Measurements from ENCODE around the gene IMPA2. TPM values are rescaled to one million over a fixed set of nuclear protein-coding genes. Genes with fewer than 3 reads are reported as not detected.

IMPA2 gene
- total and polyA plus RNA-seq, 7 donors = 61.4 to 342 (median 196) TPM

DNA sequence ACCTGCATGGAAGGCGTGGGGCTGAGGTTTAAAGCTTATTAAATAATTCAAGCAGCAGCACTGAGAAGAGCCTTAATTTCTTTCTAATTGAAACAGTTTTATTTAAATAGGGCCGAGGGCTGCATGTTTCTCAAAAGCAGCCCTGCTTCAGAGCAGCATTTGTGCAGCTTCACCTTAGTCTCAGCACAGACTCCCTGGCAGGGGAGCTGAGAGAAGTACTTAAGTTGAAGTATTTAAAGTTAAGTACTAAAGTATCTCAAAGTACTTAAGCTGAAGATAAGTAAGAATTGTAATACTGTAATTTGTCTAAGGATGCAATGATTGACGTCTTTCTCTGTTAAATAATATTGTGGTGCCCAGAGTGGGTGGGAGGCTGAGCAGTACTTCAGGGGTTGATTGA lies 31.4 kb downstream of the IMPA2 start:
- Histone ChIP-seq H3K4me3 (no peak overlapping the region), H3K4me1 (peaks cover 42% of the 10 kb centered on the region), H3K27ac (peak overlapping the region; percentile 57), H3K36me3 (ENCODE audit: insufficient read depth in 1 of 2, low read depth in 1 of 2) (peaks cover 0 to 92% of the 10 kb centered on the region in 2 donors), H3K9me3 (no peaks in the 10 kb centered on the region), H3K27me3 (ENCODE audit: insufficient read depth in 3 of 3, low read length in 2 of 3) (no peaks in the 10 kb centered on the region)
- ATAC-seq = no peak
- no peak for DNase-seq
- TF ChIP-seq, protein P1, sequence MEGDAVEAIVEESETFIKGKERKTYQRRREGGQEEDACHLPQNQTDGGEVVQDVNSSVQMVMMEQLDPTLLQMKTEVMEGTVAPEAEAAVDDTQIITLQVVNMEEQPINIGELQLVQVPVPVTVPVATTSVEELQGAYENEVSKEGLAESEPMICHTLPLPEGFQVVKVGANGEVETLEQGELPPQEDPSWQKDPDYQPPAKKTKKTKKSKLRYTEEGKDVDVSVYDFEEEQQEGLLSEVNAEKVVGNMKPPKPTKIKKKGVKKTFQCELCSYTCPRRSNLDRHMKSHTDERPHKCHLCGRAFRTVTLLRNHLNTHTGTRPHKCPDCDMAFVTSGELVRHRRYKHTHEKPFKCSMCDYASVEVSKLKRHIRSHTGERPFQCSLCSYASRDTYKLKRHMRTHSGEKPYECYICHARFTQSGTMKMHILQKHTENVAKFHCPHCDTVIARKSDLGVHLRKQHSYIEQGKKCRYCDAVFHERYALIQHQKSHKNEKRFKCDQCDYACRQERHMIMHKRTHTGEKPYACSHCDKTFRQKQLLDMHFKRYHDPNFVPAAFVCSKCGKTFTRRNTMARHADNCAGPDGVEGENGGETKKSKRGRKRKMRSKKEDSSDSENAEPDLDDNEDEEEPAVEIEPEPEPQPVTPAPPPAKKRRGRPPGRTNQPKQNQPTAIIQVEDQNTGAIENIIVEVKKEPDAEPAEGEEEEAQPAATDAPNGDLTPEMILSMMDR (IDR thresholded peaks at IDR 0.05) = no peak
- 56 to 60% (median 56%) methylated on average over 3 of the region's 3 CpGs for WGBS, 3 donors
- intact Hi-C loops (cut with DNase I) = no loop called here

DNA sequence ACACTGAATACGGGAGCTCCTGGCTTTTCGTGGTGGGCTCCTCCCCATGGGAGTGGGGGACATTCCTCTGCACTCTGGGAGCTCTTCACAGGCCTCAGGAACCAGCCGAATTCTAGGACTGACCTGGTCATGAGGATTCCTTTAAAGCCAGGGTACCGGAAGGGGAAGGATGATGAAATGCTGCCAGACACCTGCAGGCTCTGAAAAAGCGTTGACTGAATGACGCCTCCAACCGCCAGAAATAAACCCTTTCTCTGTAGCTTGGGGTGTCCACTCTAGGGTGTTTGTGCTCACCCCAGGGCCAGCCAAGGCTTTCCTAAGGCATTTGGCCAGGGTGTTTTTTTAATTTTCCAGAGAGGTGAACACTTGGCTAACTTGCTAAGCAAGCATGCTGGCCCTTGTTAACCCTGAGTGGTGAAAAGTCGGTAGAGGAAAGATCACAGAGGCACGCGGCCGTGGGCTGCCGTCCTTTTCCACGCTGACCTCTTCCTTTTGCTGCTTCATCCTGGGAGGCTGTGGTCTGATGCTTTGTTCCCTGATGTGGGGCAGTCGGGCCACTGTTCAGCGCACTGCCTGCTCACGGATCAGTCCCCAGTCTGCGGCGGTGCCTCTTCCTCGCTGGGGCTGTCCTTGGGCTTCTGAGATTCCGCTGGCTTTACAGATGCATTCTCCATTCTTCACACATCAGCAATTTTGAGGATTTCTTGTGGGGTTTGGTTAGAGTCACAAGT lies 32.0 kb downstream of the IMPA2 start:
- H3K27me3 ChIP-seq (ENCODE audit: insufficient read depth in 3 of 3, low read length in 2 of 3) = no peaks in the 10 kb centered on the region
- H3K4me3 ChIP-seq = no peak overlapping the region
- DNase-seq = no peak
- H3K4me1 ChIP-seq = peaks cover 42% of the 10 kb centered on the region
- peaks cover 0 to 91% of the 10 kb centered on the region in 2 donors for H3K36me3 ChIP-seq (ENCODE audit: insufficient read depth in 1 of 2, low read depth in 1 of 2)
- TF ChIP-seq, protein P1 (IDR thresholded peaks at IDR 0.05) = no peak
- peak; percentile 17 to 43 (median 36) for ATAC-seq
- H3K9me3 ChIP-seq = no peaks in the 10 kb centered on the region
- H3K27ac ChIP-seq = peak overlapping the region; percentile 57
- WGBS, 3 donors = 42 to 62% (median 46%) methylated on average over 20 of the region's 20 CpGs
- intact Hi-C loops (cut with DNase I) = no loop called here

DNA sequence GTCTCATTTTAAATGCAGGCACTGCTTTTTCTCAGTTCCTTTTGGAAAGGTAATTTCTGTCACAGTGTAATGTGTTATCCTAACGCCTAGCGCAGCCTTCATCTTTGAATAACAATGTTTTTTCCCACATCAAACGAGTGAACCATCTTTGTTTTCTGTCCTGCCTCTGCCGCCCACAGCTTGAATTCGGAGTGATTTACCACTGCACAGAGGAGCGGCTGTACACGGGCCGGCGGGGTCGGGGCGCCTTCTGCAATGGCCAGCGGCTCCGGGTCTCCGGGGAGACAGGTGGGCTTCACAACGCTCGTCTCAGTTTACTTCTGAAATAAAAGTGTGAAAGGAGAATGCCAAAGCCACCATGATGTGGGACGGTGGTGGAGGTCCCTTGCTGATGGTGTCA lies 32.8 kb downstream of the IMPA2 start:
- DNase-seq (no peak), ATAC-seq (no peak)
- no peaks in the 10 kb centered on the region for H3K9me3 ChIP-seq
- TF ChIP-seq, protein P1 (IDR thresholded peaks at IDR 0.05) = no peak
- H3K4me3 ChIP-seq = no peak overlapping the region
- 68 to 80% (median 74%) methylated on average over 17 of the region's 17 CpGs for WGBS, 3 donors
- H3K36me3 ChIP-seq (ENCODE audit: insufficient read depth in 1 of 2, low read depth in 1 of 2) = peaks cover 0 to 91% of the 10 kb centered on the region in 2 donors
- H3K4me1 ChIP-seq = peaks cover 42% of the 10 kb centered on the region
- H3K27ac ChIP-seq = peak overlapping the region; percentile 57
- H3K27me3 ChIP-seq (ENCODE audit: insufficient read depth in 3 of 3, low read length in 2 of 3) = no peaks in the 10 kb centered on the region
- intact Hi-C loops (cut with DNase I) = no loop called here

DNA sequence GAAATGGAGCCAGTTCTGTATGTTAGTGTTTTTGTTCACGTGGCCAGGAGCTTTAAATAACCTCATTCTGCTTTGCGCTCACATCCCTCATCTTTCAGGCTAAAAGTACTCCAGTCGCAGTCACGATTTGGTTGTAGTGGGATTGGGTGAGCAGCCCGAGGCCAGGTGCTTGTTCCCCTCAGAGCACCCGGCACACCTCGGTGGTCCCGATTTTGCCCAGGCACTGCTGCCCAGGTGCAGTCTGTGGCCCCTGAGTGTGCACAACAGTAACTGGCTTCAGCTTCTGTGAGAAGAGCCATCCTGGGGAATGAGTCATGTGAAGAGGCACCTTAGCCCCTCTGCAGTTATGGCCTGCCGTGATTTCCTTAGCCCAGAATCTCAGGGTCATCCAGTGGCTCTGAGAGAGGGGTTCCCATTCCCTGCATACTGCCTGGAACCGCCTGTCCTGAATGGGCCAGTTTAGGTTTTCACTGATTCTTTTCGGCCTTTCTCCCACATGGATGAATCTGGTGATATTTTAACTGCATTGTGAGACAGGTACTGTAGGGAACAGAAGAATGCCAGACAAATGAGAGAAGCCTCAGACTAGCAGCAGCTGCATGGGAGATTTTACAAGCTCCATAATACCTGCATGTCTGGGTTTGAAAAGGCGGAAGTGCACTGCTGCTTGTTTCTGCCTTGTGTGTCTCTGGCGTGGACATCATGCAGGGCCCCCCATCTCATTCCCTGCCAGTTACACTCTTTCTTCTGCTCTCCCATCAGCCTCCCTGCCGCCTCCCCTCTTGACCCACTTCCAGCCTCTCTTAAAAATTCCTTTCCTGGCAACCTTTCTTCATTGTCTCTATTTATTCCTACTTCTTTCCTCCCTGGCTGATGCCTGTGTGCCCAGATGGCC lies 33.5 kb downstream of the IMPA2 start:
- 75 to 88% (median 80%) methylated on average over 14 of the region's 14 CpGs for WGBS, 3 donors
- Histone ChIP-seq H3K4me3 (no peak overlapping the region), H3K9me3 (no peaks in the 10 kb centered on the region), H3K36me3 (ENCODE audit: insufficient read depth in 1 of 2, low read depth in 1 of 2) (peaks cover 0 to 92% of the 10 kb centered on the region in 2 donors), H3K27me3 (ENCODE audit: insufficient read depth in 3 of 3, low read length in 2 of 3) (no peaks in the 10 kb centered on the region), H3K4me1 (peaks cover 42% of the 10 kb centered on the region), H3K27ac (peak overlapping the region; percentile 67)
- TF ChIP-seq, protein P1 (IDR thresholded peaks at IDR 0.05) = no peak
- intact Hi-C loops (cut with DNase I) = no loop called here
- ATAC-seq (no peak), DNase-seq (no peak)
